ENCODE results near the gene RBMXL2.

GRCh38 chr11:7060868-7061267 is 27.9 kb upstream of the RBMXL2 start:
- TF ChIP-seq CTCF (IDR thresholded peaks at IDR 0.05; ENCODE audit: low read depth, low read length) (no peak), POLR2A (IDR thresholded peaks at IDR 0.05; ENCODE audit: extremely low read depth, insufficient read length) (no peak)

All from NB4 (cell line).